Adrenal gland (tissue), 5 donors: ENCODE measurements around the gene SCN1B.

Source experiments
- POLR2A ChIP-seq, 2 donors: fragments of 450-650 bp; IDR thresholded peaks; one replicate each; pipeline ENCODE4 v1.6.1; 2017; ENCODE audit warnings: antibody characterized with exemption in 2 of 2, mild to moderate bottlenecking in 2 of 2, moderate library complexity in 1 of 2
- TF ChIP-seq, protein P1 (sequence below), 6 experiments: fragments of 450-650 bp in 4 of 6; fragments of 200-600 bp in 2 of 6; sonication (generic) in 1 of 6; IDR thresholded peaks; 1 replicate in 5 of 6; 2 replicates in 1 of 6; pipeline versions ENCODE4 v1.5.1 to v1.8.0; 2016 to 2021; ENCODE audit warnings: antibody characterized with exemption in 6 of 6, mild to moderate bottlenecking in 2 of 6, moderate library complexity in 1 of 6
- donor health status: DM: no; HTN: no; CAD: no.

DNA sequence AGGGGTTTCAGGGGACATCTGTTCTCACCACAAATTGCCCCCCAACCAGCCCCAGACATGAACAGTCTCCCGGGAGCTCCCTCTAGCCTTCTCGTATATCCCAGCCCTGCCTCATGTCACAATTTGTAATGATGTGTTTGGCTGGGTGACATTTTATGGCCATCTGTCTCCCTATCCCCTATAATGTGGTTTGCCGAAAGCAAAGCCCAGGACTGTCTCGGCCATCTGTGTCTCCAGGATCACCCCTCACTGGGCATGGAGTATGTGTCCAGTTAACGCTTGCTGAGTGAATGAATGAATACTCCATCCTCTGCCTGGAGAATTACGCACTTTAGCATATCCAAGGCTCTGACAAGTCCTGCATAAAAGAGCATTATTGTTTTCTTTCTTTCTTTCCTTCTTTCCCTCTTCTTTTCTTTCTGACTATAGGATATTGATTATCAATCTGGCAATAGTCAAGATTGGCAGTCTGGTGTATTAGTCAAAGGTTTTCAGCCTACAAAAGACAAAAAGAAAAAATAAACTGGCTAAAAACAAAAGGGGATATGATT, 26.3 kb downstream of the SCN1B start:
- TF ChIP-seq, protein P1, sequence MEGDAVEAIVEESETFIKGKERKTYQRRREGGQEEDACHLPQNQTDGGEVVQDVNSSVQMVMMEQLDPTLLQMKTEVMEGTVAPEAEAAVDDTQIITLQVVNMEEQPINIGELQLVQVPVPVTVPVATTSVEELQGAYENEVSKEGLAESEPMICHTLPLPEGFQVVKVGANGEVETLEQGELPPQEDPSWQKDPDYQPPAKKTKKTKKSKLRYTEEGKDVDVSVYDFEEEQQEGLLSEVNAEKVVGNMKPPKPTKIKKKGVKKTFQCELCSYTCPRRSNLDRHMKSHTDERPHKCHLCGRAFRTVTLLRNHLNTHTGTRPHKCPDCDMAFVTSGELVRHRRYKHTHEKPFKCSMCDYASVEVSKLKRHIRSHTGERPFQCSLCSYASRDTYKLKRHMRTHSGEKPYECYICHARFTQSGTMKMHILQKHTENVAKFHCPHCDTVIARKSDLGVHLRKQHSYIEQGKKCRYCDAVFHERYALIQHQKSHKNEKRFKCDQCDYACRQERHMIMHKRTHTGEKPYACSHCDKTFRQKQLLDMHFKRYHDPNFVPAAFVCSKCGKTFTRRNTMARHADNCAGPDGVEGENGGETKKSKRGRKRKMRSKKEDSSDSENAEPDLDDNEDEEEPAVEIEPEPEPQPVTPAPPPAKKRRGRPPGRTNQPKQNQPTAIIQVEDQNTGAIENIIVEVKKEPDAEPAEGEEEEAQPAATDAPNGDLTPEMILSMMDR (IDR thresholded peaks at IDR 0.05) = no peak
- no peak for TF ChIP-seq POLR2A (IDR thresholded peaks at IDR 0.05)
